Measurements from ENCODE around the gene INO80B.
"Not testable (repeated sequence)": the region's sequence is repeated elsewhere in the genome, so short reads cannot be mapped to it uniquely, and the experiment has no call there.

The INO80B gene

DNA sequence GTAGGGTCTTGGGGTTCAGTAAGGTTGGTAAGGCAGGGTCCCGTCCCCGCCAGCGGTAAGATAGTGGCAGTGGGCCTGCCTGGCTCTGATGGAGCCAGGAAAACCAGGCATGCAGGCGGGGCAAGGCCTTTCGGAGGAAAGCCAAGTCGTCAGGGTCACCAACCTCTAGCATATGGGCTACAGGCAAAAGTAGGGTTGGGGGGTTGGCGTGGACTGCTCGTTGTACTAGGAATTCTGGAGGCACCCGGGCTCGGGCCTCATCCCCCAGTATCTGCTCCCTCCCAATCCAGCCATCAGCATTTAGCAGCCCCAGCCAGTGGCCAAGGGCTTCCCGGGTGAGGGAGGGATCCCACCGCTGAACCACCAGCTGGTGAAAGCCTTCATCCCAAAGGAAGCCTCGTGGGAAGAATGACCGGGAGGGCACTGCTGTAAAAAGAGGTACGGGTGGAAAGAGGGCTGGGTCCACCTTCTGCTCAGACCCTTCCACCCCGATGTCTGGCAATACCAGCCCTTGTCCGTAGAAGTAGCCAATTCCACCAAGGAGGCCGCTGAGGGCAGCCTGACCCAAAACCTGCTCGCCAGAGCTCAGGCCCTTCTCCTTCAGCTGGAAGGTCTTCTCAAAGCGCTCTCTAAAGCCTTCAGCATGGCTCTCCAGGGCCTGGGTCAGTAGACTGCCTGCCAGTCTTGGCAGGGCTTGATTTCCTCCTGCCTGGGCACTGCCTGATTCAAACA lies 7.3 kb downstream of the INO80B start:
- TF ChIP-seq, protein P1, sequence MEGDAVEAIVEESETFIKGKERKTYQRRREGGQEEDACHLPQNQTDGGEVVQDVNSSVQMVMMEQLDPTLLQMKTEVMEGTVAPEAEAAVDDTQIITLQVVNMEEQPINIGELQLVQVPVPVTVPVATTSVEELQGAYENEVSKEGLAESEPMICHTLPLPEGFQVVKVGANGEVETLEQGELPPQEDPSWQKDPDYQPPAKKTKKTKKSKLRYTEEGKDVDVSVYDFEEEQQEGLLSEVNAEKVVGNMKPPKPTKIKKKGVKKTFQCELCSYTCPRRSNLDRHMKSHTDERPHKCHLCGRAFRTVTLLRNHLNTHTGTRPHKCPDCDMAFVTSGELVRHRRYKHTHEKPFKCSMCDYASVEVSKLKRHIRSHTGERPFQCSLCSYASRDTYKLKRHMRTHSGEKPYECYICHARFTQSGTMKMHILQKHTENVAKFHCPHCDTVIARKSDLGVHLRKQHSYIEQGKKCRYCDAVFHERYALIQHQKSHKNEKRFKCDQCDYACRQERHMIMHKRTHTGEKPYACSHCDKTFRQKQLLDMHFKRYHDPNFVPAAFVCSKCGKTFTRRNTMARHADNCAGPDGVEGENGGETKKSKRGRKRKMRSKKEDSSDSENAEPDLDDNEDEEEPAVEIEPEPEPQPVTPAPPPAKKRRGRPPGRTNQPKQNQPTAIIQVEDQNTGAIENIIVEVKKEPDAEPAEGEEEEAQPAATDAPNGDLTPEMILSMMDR (IDR thresholded peaks at IDR 0.05; ENCODE audit: insufficient read depth, low read length, missing control alignments): no peak
- no peak overlapping the region for H3K4me3 ChIP-seq (ENCODE audit: low read depth, low read length)
- DNase-seq (ENCODE audit: low read depth, low spot score): no peak
- ChIA-PET CTCF (interaction anchor here (0.5 to 1.2 kb wide), 3 partner anchors 70 to 126 kb away, joined by 3 to 4 read pairs (median 3); no protein-coding TSS in a partner anchor), POLR2A (interaction anchor here (0.5 to 1.9 kb wide), 2 partner anchors 10 to 41 kb away, joined by 3 to 7 read pairs; partner anchors contain the start of gene MRPL53)

DNA sequence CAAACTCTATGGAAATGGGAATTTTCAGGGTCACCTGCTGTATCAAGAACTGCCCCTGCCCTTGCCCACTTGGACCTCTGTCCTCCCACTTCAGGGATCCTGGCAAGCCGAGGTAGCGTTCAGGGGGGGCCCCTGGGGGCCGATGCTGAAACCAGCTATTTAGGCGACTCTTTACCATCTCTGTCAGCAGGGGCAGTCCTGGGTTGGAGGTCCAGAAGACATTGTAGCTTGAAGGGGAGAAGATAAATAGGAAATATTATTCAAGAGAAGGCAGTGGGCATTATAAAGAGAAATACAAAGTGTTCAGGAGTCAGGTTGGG lies 7.9 kb downstream of the INO80B start:
- TF ChIP-seq, protein P1 (IDR thresholded peaks at IDR 0.05; ENCODE audit: insufficient read depth, low read length, missing control alignments): no peak
- POLR2A ChIA-PET: no interaction called here
- no peak overlapping the region for H3K4me3 ChIP-seq (ENCODE audit: low read depth, low read length)
- no peak for DNase-seq (ENCODE audit: low read depth, low spot score)
- CTCF ChIA-PET: no interaction called here

DNA sequence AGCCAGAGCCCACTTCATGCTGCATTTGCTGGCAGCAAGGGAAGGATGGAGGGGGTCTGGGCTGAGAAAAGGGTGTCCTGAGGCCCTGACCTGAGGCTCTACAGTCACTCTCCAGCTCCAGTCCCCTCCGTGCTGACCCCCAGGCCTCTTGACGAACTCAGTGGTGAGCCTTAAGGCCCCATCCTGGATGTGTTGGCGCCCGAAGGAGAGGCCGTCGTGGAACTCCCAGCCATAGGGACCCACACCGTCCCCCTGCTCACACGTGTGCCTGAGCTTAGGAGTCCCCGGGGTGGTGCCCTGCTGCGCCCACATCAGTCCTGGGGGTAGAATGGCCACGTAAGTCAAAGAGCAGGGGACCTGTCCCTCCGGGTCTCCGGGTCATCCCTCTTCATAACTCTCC lies 9.5 kb downstream of the INO80B start:
- DNase-seq (ENCODE audit: low read depth, low spot score): no peak
- POLR2A ChIA-PET: no interaction called here
- TF ChIP-seq, protein P1 (IDR thresholded peaks at IDR 0.05; ENCODE audit: insufficient read depth, low read length, missing control alignments): no peak
- CTCF ChIA-PET: interaction anchor here (1.0 to 1.3 kb wide), 4 partner anchors 10 to 122 kb away, joined by 3 to 5 read pairs (median 4); no protein-coding TSS in a partner anchor
- H3K4me3 ChIP-seq (ENCODE audit: low read depth, low read length): peak overlapping the region; percentile 80

DNA sequence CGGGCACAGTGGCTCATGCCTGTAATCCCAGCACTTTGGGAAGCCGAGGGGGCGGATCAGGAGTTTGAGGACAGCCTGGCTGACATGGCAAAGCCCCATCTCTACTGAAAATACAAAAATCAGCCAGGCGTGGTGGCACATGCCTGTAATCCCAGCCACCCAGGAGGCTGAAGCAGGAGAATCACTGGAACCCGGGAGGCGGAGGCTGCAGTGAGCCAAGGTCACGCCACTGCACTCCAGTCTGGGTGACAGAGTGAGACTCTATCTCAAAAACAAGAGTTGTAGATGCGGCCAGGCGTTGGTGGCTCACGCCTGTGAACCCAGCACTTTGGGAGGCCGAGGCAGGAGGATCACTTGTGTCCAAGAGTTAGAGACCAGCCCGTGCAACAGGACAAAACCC lies 15.9 kb downstream of the INO80B start:
- ChIA-PET CTCF (interaction anchor here (1.1 to 4.1 kb wide), 3 partner anchors 12 to 117 kb away, joined by 3 to 32 read pairs (median 10); partner anchors contain the start of genes CCDC142 and TTC31), POLR2A (interaction anchor here (1.0 to 2.6 kb wide), 5 partner anchors 10 to 31 kb away, joined by 3 to 12 read pairs (median 3); partner anchors contain the start of genes CCDC142, TTC31 and WBP1)
- H3K4me3 ChIP-seq (ENCODE audit: low read depth, low read length); DNase-seq (ENCODE audit: low read depth, low spot score): not testable (repeated sequence)

DNA sequence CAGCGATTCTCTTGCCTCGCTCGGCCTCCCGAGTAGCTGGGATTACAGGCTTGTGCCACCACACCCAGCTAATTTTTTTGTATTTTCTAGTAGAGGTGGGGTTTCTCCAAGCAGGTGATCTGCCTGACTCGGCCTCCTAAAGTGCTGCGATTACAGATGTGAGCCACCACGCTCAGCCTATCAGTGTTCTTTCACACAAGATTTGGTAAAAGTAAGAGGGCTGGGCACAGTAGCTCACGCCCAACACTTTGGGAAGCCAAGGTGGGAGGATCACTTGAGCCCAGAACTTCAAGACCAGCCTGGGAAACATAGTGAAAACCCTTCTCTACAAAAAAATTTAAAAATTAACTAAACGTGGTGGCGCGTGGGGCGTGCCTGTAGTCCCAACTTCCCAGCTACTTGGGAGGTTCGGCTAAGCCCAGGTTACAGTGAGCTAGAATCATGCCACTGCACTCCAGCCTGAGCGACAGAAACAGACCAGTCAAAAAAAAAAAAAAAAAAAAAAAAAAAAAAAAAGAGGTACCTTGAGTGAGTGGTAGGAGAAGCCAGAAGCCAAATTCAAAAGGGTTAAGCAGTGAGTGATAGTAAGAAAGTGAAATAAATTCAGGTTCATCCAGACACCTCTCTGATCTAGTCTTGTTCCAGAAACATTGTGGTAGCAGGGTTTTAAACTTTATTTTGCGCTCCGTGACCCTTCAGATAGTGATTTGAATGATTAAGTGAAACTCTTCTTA lies 16.6 kb downstream of the INO80B start:
- CTCF ChIA-PET: interaction anchor here (1.1 to 4.1 kb wide), 4 partner anchors 11 to 116 kb away, joined by 3 to 32 read pairs (median 7); partner anchors contain the start of genes CCDC142 and TTC31

More for the DNA sequence above, 16.6 kb downstream of the INO80B start:
- POLR2A ChIA-PET: interaction anchor here (0.7 to 2.6 kb wide), 6 partner anchors 10 to 48 kb away, joined by 3 to 12 read pairs (median 4); partner anchors contain the start of genes CCDC142, TTC31 and WBP1
- no peak for DNase-seq (ENCODE audit: low read depth, low spot score)
- H3K4me3 ChIP-seq (ENCODE audit: low read depth, low read length): peak overlapping the region; percentile 88
- TF ChIP-seq, protein P1 (IDR thresholded peaks at IDR 0.05; ENCODE audit: insufficient read depth, low read length, missing control alignments): no peak

Data from AG04449 (cell line).